T-helper 1 cell treated with Interleukin-12 subunit alpha and Interleukin-12 subunit beta and Interleukin-4 antibody, amounts not matched to agents 30 ng/mL and 1 ng/mL, for 36 hours (primary cell): Measurements from ENCODE around the gene STK24. TPM values are rescaled to one million over a fixed set of nuclear protein-coding genes. Genes with fewer than 3 reads are reported as not detected.

Source experiments
- intact Hi-C: fragments of 100-400 bp; cut with micrococcal nuclease; formaldehyde crosslinking; loops from one replicate; pipeline ENCODE4 v1.15.1; 2024
- total RNA-seq: library from RNA; stranded (reverse); gene quantifications from 2 replicates; pipeline ENCODE4 v1.2.3, GENCODE V29; 2022

STK24 gene
- total RNA-seq, 1 donor from 2014 or later = 151 TPM

GRCh38 chr13:98459171-98459681 is 117.7 kb downstream of the STK24 start:
- intact Hi-C loops = no loop called here

GRCh38 chr13:98458431-98458830 is 118.5 kb downstream of the STK24 start:
- intact Hi-C loops = no loop called here

GRCh38 chr13:98457053-98457452 is 119.9 kb downstream of the STK24 start:
- intact Hi-C loops = no loop called here

GRCh38 chr13:98456413-98456845 is 120.5 kb downstream of the STK24 start:
- intact Hi-C loops = no loop called here

GRCh38 chr13:98454389-98454881 is 122.5 kb downstream of the STK24 start:
- intact Hi-C loops = no loop called here

GRCh38 chr13:98452851-98453843 is 123.8 kb downstream of the STK24 start:
- intact Hi-C loops = no loop called here

GRCh38 chr13:98451676-98452470 is 125.0 kb downstream of the STK24 start:
- intact Hi-C loops = no loop called here

GRCh38 chr13:98450539-98451111 is 126.3 kb downstream of the STK24 start:
- intact Hi-C loops = no loop called here

GRCh38 chr13:98450026-98450425 is 126.9 kb downstream of the STK24 start:
- intact Hi-C loops = no loop called here

GRCh38 chr13:98449273-98449672 is 127.6 kb downstream of the STK24 start:
- intact Hi-C loops = loop anchor here (10.0 kb wide), 1 partner anchor 594 kb away; no protein-coding TSS in a partner anchor

GRCh38 chr13:98448642-98448928 is 128.3 kb downstream of the STK24 start:
- intact Hi-C loops = loop anchor here (10.0 kb wide), 1 partner anchor 594 kb away; no protein-coding TSS in a partner anchor

- intact Hi-C loops = loop anchor here (10.0 kb wide), 1 partner anchor 593 kb away; no protein-coding TSS in a partner anchor
Observed at GRCh38 chr13:98447881-98448641, 128.8 kb downstream of the STK24 start.

GRCh38 chr13:98447130-98447529 is 129.8 kb downstream of the STK24 start:
- intact Hi-C loops = loop anchor here (10.0 kb wide), 1 partner anchor 592 kb away; no protein-coding TSS in a partner anchor

GRCh38 chr13:98446234-98446621 is 130.7 kb downstream of the STK24 start:
- intact Hi-C loops = loop anchor here (10.0 kb wide), 1 partner anchor 591 kb away; no protein-coding TSS in a partner anchor

GRCh38 chr13:98445340-98446233 is 131.3 kb downstream of the STK24 start:
- intact Hi-C loops = loop anchor here (1.0 to 10.0 kb wide), 6 partner anchors 21 to 591 kb away; no protein-coding TSS in a partner anchor

- intact Hi-C loops = loop anchor here (2.0 to 10.0 kb wide), 2 partner anchors 130 to 590 kb away; no protein-coding TSS in a partner anchor
Observed at GRCh38 chr13:98444381-98444780, 132.5 kb downstream of the STK24 start.

- intact Hi-C loops = loop anchor here (2.0 to 10.0 kb wide), 2 partner anchors 131 to 589 kb away; no protein-coding TSS in a partner anchor
Observed at GRCh38 chr13:98443800-98444325, 133.0 kb downstream of the STK24 start.

- intact Hi-C loops = loop anchor here (10.0 kb wide), 1 partner anchor 589 kb away; no protein-coding TSS in a partner anchor
Observed at GRCh38 chr13:98443329-98443728, 133.6 kb downstream of the STK24 start.
